ENCODE results near the gene CCDC82.

GRCh38 chr11:96376796-96377195, 12.9 kb downstream of the CCDC82 start:
- TF ChIP-seq CTCF (IDR thresholded peaks at IDR 0.05; ENCODE audit: low read depth, low read length) (no peak), EZH2phosphoT487 (IDR thresholded peaks at IDR 0.05; ENCODE audit: low read depth) (no peak)

Measured in OCI-LY3 (cell line).